IPS-18c (cell line): ENCODE measurements around the gene KRT76.
"Not testable (repeated sequence)": the region's sequence is repeated elsewhere in the genome, so short reads cannot be mapped to it uniquely, and the experiment has no call there.

ENCODE experiments used
- H3K4me3 ChIP-seq: 2 replicates; pipeline ENCODE4 v1.7.0; 2013; ENCODE audit warnings: low read depth, mild to moderate bottlenecking, low read length, moderate library complexity; ENCODE audit not compliant: insufficient read depth
- H3K9me3 ChIP-seq: one replicate; pipeline ENCODE4 v1.6.1; 2013; ENCODE audit warnings: mild to moderate bottlenecking, low read length, moderate library complexity; ENCODE audit not compliant: control insufficient read depth, insufficient read depth

KRT76 gene

GRCh38 chr12:52757449-52758176 is 19.5 kb downstream of the KRT76 start:
- no peak overlapping the region for H3K4me3 ChIP-seq

GRCh38 chr12:52756281-52756960 is 20.7 kb downstream of the KRT76 start:
- Histone ChIP-seq H3K4me3 (no peak overlapping the region), H3K9me3 (peaks cover 2% of the 10 kb centered on the region)

More at GRCh38 chr12:52757449-52758176, 19.5 kb downstream of the KRT76 start:
- H3K9me3 ChIP-seq = peaks cover 5% of the 10 kb centered on the region

- Histone ChIP-seq H3K9me3 (no peaks in the 10 kb centered on the region), H3K4me3 (no peak overlapping the region)
Measured at GRCh38 chr12:52755533-52755932, 21.6 kb downstream of the KRT76 start.

GRCh38 chr12:52754135-52754534 is 23.0 kb downstream of the KRT76 start:
- no peak overlapping the region for H3K4me3 ChIP-seq
- H3K9me3 ChIP-seq = no peaks in the 10 kb centered on the region

- Histone ChIP-seq H3K4me3 (no peak overlapping the region), H3K9me3 (no peaks in the 10 kb centered on the region)
Measured at GRCh38 chr12:52753283-52753682, 23.9 kb downstream of the KRT76 start.

GRCh38 chr12:52752516-52752915 is 24.6 kb downstream of the KRT76 start:
- Histone ChIP-seq H3K9me3 (no peaks in the 10 kb centered on the region), H3K4me3 (no peak overlapping the region)

- no peak overlapping the region for H3K4me3 ChIP-seq
Measured at GRCh38 chr12:52751795-52752194, 25.4 kb downstream of the KRT76 start.

GRCh38 chr12:52750532-52750931 is 26.6 kb downstream of the KRT76 start:
- not testable (repeated sequence) for H3K9me3 ChIP-seq, H3K4me3 ChIP-seq

More at GRCh38 chr12:52751795-52752194, 25.4 kb downstream of the KRT76 start:
- H3K9me3 ChIP-seq = no peaks in the 10 kb centered on the region

GRCh38 chr12:52749827-52750226 is 27.3 kb downstream of the KRT76 start:
- no peaks in the 10 kb centered on the region for H3K9me3 ChIP-seq
- no peak overlapping the region for H3K4me3 ChIP-seq

GRCh38 chr12:52748578-52748977 is 28.6 kb downstream of the KRT76 start:
- no peak overlapping the region for H3K4me3 ChIP-seq
- H3K9me3 ChIP-seq = no peaks in the 10 kb centered on the region

- no peaks in the 10 kb centered on the region for H3K9me3 ChIP-seq
- H3K4me3 ChIP-seq = no peak overlapping the region
Measured at GRCh38 chr12:52745554-52745953, 31.6 kb downstream of the KRT76 start.

- Histone ChIP-seq H3K4me3 (no peak overlapping the region), H3K9me3 (no peaks in the 10 kb centered on the region)
Measured at GRCh38 chr12:52744493-52745156, 32.5 kb downstream of the KRT76 start.

GRCh38 chr12:52742822-52743457 is 34.2 kb downstream of the KRT76 start:
- Histone ChIP-seq H3K9me3 (no peaks in the 10 kb centered on the region), H3K4me3 (no peak overlapping the region)

GRCh38 chr12:52742196-52742580 is 35.0 kb downstream of the KRT76 start:
- H3K9me3 ChIP-seq = no peaks in the 10 kb centered on the region
- no peak overlapping the region for H3K4me3 ChIP-seq

- Histone ChIP-seq H3K4me3 (no peak overlapping the region), H3K9me3 (no peaks in the 10 kb centered on the region)
Measured at GRCh38 chr12:52741375-52742195, 35.6 kb downstream of the KRT76 start.

- Histone ChIP-seq H3K9me3 (peaks cover 2% of the 10 kb centered on the region), H3K4me3 (no peak overlapping the region)
Measured at GRCh38 chr12:52740584-52740983, 36.6 kb downstream of the KRT76 start.

GRCh38 chr12:52739963-52740362 is 37.2 kb downstream of the KRT76 start:
- no peak overlapping the region for H3K4me3 ChIP-seq
- peaks cover 2% of the 10 kb centered on the region for H3K9me3 ChIP-seq
